SK-MEL-5 (cell line): Measurements from ENCODE around the gene SAP30. TPM values are rescaled to one million over a fixed set of nuclear protein-coding genes. Genes with fewer than 3 reads are reported as not detected.

Source experiments
- DNase-seq: peaks from one replicate; pipeline ENCODE4 v3.0.0-alpha.2; 2016; ENCODE audit warnings: low read depth, low spot score
- in situ Hi-C: cut with HindIII; loops from 2 replicates; pipeline ENCODE4 v1.10.0; 2016; ENCODE audit warnings: low sequenced_read_pairs, high pct_unique_total_duplicates, low pct_unique_long_range_greater_than_20kb
- total RNA-seq: library from RNA; depleted of rRNA; stranded (reverse); fragments of >200 nt; shearing (Covaris generic); gene quantifications from 2 replicates; pipeline ENCODE4 v1.2.3, GENCODE V29; 2014

SAP30 gene
- total RNA-seq, 1 experiment from 2014 or later, result 29.3 TPM

DNA sequence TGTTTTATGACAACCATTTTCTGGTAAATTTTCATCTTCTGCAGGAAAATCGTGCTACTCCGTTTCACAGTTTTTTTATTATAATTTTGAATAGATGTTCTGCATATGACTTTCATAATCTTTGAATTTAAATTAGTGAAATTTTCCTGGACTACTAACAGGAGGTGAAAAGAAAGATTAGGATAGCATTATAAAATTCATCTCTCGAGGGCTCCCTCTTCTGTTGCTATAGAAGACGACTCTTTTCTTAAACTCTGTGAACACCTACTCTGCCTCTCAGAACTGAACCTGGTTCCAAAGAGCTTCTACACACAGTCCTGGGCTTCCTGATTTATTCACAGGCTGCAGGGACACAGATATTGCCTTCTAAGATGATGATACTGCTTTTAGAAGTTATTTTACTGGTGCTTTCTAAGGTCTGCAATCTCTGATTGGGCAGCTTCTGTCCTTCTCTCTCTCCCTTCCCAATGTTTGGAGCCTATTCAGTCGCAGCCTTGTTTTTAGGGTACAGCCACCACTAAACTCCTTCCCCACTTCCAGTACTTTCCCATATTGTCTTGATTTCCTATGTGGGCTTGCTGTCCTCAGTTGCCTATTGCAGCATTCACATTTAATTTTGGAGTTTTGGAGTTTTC is 10.1 kb upstream of the SAP30 start:
- DNase-seq, result peak; percentile 43
- in situ Hi-C loops, result no loop called here

DNA sequence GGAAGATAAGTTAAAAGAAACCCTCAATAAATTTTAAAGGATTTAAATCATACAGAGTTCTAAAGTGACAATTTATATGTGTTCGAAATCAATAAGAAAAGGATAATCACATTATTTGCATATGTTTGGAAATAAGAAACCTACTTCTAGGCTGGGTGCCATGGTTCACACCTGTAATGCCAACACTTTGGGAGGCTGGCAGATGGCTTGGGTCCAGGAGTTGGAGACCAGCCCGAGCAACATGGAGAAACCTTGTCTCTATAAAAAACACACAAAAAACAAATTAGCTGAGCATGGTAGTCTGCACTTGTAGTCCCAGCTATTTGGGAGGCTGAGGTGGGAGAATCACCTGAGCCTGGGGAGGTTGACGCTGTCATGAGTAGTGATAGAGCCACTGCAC is 8.1 kb upstream of the SAP30 start:
- no peak for DNase-seq
- in situ Hi-C loops, result no loop called here

DNA sequence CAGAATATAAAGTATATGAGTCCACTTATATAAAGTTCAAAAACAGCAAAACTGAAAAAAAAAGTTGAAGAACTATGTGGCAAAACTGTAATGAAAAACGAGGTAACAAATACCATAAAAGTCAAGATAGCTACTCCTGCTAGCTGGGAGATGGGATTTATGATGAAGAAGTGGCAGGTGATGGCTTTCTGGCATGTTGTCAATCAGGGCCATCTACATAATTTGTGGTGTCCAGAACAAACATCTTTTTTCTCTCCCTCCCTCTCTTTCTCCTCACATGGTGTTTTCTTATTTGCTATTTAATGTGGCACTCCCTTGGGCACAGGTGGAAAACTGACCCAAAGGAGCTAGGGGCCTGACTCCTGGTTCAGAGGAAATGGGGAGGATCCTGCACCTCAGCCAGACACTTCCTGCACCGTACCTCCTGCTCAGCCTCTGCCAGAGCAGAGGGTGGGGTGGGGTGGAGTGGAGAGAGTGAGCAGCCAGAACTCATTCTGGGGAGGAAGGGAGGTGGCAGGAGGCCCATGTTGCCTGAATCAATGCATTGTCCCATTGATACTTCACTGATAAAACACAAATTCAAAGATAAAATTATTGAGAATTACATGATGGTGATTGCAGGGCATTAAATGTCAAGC is 5.3 kb upstream of the SAP30 start:
- DNase-seq, result no peak
- in situ Hi-C loops, result no loop called here

DNA sequence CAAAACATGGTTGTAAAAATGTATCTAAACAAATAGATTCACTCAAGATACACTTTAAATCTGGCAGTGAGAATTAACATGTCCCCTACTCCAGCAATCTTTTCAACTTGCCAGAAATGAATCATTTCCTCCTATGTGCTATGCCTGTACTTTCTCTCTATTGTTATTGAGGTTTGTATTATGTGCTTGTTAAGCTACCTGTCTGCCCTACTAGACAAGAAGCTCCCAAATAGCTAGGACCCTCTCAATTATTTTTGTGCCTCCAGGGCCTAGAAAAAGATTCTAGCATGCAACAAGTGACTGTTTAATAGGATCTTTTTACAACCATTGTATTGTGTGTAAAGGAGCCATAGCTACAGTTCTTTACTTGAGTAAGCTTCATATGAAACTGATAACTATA is 3.5 kb upstream of the SAP30 start:
- in situ Hi-C loops, result no loop called here
- no peak for DNase-seq

DNA sequence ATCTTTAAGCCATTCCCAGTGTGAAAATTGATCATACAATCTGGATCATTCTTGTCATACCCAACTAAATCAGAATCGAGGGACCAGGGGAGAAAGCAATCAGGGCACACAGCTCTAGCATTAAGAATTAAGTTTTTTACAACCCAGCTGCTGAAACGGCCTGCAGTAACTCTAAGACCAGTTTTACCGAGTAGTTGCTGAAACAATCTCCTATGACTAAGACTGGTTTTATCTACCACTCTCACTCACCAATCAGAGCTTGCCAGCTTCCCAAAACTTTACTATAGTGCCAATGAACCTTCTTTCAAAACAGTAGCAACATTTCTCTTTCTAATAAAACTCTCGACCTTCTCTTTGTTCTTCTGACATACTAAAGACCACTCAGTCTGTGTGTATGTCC is 2.8 kb upstream of the SAP30 start:
- in situ Hi-C loops, result no loop called here
- DNase-seq, result no peak

DNA sequence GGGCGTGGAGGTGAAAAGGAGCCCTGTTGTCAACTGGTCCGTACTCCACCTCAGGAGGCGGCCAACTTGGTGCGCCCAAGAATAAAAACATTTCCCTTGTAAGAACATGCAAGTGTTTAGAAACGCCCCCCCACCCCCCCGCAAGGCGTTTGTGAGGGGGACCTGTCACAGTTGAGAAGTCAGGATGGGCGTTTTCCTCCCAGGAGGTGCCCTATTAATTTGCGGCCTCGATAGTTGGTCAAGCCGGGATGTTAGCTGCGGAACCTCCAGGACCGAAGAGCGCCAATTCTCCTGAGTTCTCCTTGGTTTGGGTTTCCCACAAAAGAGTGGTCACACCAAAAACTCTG is 651 bp upstream of the SAP30 start:
- in situ Hi-C loops, result no loop called here
- DNase-seq, result no peak

DNA sequence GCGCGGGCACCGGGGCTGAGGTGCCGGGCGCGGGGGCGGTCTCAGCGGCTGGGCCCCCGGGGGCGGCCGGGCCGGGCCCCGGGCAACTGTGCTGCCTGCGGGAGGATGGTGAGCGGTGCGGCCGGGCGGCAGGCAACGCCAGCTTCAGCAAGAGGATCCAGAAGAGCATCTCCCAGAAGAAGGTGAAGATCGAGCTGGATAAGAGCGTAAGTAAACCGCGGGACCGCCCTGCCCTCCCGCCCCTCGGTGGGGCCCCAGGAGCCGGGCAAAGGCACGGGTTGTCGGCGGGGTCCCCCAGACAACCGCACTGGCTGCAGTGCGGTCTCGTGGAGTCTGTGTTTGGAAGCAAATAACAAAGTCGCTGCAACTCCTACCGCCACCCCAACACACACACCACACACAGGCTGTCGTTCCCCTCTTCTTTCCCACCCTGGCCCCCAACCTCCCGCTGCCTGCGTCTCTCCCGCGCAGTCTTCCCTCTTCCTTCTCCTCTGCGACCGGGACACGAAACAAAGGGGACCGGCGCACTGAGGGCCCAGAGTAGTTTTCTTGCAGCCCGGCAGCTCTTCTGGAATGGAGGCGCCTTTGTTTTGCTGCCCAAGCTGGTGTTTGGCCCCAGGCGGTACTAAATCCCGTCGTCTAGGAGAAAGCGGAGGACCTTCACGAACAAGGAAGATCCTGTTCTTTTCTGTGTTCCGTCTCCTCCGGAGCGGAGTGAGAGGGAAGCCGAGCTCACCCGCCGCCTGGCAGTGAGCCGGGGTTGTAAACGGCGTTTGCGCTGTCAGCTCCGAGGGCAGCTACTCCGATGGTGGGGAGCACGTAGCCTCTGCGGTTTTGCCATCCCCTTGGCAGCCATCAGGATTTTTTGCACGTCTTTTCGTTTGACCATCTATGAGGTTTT is 788 bp downstream of the SAP30 start:
- peak; percentile 92 for DNase-seq
- in situ Hi-C loops, result no loop called here

DNA sequence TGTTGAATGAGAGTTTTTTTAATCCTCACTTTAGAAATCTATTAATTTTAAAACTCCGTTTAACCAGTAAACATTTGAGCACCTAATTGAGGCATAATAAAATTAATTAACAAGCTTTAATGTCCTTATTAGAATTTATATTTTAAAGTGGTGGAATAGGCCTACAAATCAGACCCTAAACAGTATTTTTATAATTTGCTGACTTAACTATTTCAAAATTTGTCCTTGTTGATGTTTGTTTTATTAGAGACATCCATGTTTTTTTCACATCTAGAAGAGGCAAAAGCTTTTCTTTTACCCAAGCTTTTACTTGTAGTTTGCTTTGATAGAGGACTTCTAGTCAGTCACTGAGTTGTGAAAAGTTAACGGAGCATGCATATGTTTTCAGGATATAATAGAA is 3.8 kb downstream of the SAP30 start:
- DNase-seq, result no peak
- in situ Hi-C loops, result no loop called here

DNA sequence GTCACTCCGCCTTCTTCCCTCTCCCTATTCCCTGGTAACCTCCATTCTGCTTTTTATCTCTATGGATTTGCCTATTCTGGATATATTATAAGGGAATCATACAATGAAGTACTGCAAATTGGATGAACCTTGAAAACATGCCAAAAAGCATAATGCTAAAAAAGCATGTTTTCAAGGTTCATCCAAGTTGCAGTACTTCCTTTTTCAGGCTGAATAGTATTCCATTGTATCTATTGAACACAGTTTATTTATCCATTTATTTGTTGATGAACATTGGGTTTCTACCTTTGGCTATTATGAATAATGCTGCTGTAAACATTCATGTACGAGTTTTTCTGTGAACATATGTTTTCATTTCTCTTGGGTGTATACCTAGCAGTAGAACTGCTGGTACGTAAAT is 9.2 kb downstream of the SAP30 start:
- DNase-seq, result no peak
- in situ Hi-C loops, result no loop called here

DNA sequence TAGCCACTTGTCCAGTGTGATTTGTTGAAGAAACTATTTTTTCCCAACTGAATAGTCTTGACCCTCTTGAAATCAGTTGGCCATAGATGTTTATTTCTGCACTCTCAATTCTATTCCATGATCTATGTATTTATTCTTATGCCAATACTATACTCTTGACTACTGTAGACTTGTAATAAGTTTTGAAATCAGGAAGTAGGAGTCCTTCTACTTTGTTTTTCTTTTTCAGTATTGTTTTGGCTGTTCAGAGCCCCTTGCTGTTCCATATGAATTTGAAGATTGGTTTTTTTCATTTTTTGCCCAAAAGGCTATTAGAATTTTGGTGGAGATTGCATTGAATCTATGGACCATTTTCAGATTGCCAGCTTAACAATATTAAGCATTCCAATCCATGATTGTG is 10.2 kb downstream of the SAP30 start:
- no peak for DNase-seq
- in situ Hi-C loops, result no loop called here

DNA sequence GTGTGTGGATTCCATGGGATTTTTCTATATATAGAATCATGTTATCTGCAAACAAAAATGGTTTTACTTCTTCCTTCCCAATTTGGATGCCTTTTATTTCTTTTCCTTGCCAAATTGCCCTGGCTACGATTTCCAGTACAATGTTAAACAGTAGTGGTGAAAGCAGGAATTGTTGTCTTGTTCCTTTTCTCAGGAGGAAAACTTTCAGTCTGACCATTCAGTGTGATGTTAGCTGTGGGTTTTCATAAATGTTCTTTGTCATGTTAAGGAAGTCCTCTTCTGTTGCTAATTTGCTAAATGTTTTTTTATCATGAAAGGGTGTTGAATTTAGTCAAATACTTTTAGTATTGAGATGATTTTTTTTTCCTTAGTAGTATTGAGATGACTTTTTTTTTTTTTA is 10.9 kb downstream of the SAP30 start:
- in situ Hi-C loops, result no loop called here
- peak; percentile 38 for DNase-seq

DNA sequence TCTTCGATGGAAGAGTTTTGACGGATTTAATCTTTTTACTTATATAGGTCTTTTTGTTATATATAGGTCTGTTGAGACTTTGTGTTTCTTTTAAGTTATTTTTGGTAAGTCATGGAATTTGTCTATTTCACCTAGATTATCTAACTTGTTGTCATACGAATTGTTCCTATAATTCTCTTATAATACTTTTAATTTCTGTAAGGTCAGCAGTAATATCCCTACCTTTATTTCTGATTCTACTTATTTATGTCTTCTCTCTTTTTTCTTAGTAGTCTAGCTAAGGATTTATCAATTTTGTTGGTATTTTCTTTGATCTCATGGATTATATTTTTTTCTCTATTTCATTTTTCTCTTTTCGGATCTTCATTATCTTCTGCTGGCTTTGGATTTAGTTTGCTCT is 11.6 kb downstream of the SAP30 start:
- in situ Hi-C loops, result no loop called here
- DNase-seq, result no peak

DNA sequence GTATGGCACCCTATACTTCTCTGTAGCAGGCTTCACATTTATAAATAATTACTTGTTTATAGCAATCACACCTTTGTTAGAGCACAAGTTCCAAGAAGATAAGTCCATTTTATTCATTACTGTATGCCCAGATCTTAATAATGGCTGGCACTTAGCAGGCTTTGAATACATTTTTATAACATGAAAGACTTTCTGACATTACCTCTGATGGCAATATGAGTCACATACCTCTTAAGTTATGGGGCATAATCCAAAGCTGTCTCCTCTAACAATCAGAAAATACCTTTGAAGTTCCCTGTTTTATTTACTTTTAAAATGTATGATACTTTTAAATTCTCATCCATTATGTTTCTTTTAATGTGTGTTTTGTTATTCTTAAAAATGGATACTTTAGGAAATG is 16.0 kb downstream of the SAP30 start:
- in situ Hi-C loops, result no loop called here
- no peak for DNase-seq

DNA sequence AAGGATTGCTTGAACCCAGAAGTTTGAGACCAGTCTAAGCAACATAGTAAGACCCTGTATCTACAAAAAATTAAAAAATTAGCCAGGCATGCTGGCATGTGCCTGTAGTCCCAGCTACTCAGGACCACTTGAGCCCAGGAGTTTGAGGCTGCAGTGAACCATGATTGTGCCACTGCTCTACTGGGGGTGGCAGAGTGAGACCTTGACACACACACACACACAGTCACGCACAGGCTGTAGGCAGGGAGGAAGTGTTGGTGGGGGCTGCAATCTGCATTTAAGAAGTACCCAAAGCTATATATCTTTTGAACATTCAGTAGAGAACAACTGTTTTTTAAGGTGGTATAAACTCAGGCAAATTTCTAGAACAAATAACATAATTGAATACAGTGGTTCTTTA is 20.9 kb downstream of the SAP30 start:
- DNase-seq, result no peak
- in situ Hi-C loops, result no loop called here

DNA sequence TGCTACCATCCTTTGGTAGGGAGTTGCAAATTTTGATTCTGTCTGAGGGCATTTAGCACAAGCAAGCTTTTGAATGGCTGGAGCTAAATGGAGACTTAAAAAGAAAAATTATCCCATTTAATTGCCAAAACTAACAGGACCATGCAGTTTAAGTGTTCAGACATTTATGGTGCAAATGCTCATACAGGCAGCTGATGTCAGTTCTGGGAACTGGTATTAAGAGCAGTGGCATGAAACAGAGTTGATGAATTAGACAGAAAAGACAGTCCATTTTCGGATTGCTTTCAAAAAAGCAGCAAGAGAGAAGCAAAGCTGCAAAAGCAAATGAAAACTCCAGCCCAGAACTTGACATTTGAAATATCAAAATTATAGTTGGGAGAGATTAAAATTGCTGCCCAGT is 26.9 kb downstream of the SAP30 start:
- in situ Hi-C loops, result no loop called here
- DNase-seq, result no peak

DNA sequence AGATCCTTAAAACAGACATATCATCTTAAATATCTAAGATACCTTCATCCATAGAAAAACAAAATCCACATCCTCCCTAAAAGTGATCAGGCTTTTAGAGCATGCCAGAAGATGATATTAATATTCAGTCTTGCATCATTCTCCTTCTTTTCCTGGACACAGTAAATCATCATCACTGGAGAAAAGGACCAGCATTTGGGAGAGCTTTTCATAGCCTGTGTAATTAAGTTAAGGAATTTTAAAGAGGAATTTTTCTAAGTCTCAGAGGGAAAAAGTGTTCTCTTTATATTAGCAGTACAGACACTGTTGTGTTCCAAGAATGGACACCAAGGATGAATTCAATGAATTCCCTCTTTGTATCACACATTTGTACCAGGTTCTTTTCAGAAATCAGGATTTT is 27.5 kb downstream of the SAP30 start:
- in situ Hi-C loops, result no loop called here
- peak; percentile 37 for DNase-seq

DNA sequence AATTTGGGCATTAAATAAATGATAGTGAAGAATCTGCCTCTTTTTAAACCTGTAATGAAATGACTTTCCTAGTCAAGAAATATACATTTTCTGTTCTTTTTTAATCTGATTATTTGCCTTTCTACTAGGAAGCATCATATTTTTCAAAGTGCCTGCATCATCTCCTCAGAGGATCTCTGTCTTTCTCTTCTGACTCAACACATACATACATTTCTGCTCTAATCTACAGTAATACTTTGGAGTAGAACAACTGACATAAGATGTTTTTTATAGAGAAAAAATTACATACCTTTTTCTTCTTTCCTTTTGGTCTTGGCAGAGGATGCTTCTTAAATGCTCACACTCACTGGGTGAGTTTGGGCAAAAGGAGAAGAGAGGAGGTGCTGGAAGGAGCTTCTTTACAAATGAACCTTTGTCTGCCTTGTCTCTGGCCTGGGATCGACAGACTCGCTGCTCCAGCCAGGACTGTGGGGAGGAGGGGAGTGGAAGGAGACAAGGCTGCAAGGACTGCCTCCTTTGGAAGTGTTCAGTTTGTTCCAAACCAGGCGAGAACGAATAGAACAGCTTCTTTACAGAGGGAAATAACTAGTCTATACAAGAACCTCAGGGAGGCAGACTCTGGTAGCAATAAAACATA is 28.1 kb downstream of the SAP30 start, which contains the start of gene SCRG1:
Gene SCRG1 (minus strand): TSS at position 338 of the 637 bp plus-strand sequence. CDS start 7,702 bp downstream, outside the sequence.
- peak; percentile 79 for DNase-seq
- in situ Hi-C loops, result no loop called here

DNA sequence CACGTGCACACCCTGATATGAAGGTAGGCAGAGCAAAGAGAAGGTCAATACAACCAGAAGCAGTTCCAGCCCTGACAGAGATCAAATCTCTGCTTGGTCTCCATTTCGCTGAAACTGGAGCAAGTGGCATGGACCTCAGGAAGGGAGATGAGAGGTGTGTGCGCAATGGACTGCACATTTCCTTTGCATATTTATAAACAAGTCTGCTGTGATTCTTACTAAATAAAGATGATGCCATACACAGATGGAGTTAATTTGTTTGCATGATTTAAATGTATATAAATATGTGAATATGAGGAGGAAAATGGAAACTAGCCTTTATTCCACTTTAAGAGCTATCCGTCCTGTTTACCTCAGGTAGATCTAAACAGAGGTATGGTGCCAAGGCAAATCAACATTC is 30.3 kb downstream of the SAP30 start:
- no peak for DNase-seq
- in situ Hi-C loops, result no loop called here
